Inferior parietal cortex (tissue), 1 donor: ENCODE results near the gene ISG20L2.

Source experiments
- DNase-seq: peaks from one replicate; pipeline ENCODE4 v3.0.0-alpha.2; 2016; ENCODE audit errors: extremely low spot score

ISG20L2 gene

GRCh38 chr1:156689953-156690674 lies 38.5 kb downstream of the ISG20L2 start:
- no peak for DNase-seq

- DNase-seq = peak; percentile 86
Measured at GRCh38 chr1:156689035-156689952, 39.3 kb downstream of the ISG20L2 start.

- no peak for DNase-seq
Measured at GRCh38 chr1:156684227-156684782, 44.3 kb downstream of the ISG20L2 start.

- no peak for DNase-seq
Measured at GRCh38 chr1:156682166-156682890, 46.2 kb downstream of the ISG20L2 start.

- DNase-seq = no peak
Measured at GRCh38 chr1:156681196-156681960, 47.2 kb downstream of the ISG20L2 start.

- DNase-seq = no peak
Measured at GRCh38 chr1:156680056-156680455, 48.5 kb downstream of the ISG20L2 start.

- peak; percentile 87 for DNase-seq
Measured at GRCh38 chr1:156677616-156678596, 50.7 kb downstream of the ISG20L2 start.

- no peak for DNase-seq
Measured at GRCh38 chr1:156676820-156677615, 51.5 kb downstream of the ISG20L2 start, which contains the start of gene NES. TSS of gene NES (minus strand) at chr1:156677407. CDS start at chr1:156677264, 143 bp downstream.

- DNase-seq = no peak
Measured at GRCh38 chr1:156676114-156676819, 52.3 kb downstream of the ISG20L2 start.

- no peak for DNase-seq
Measured at GRCh38 chr1:156675210-156676113, 53.1 kb downstream of the ISG20L2 start.

GRCh38 chr1:156673387-156674121 lies 55.0 kb downstream of the ISG20L2 start:
- no peak for DNase-seq
